ENCODE results near the gene GALNT16. TPM values are rescaled to one million over a fixed set of nuclear protein-coding genes. Genes with fewer than 3 reads are reported as not detected.

Gene GALNT16
- total RNA-seq, 5 donors from 2014 or later (not counting 1 experiment from before 2014, with no cell fraction given), result 0.13 to 0.46 TPM; not detected in 3

GRCh38 chr14:69268763-69269162 is 8.8 kb downstream of the GALNT16 start:
- H3K27ac ChIP-seq (ENCODE audit: low read length), result no peak overlapping the region
- ChIA-PET POLR2A (no interaction called here), CTCF (no interaction called here)
- no peaks in the 10 kb centered on the region for H3K36me3 Mint-ChIP-seq
- H3K9me3 Mint-ChIP-seq, result no peaks in the 10 kb centered on the region
- WGBS (ENCODE audit: insufficient coverage), result 66% methylated on average over 4 of the region's 4 CpGs
- H3K27me3 ChIP-seq (replicated peaks in 1 of 2; ENCODE audit: control insufficient read depth in 2 of 2, extremely low read depth in 1 of 2, insufficient read depth in 2 of 2, low read length in 1 of 2), result peaks cover 2 to 28% of the 10 kb centered on the region in 2 experiments
- DNase-seq, result no peak
- no peaks in the 10 kb centered on the region for H3K4me1 ChIP-seq (ENCODE audit: control insufficient read depth in 1 of 2, extremely low read depth in 1 of 2, insufficient read depth in 2 of 2, low read length in 2 of 2)
- peaks cover under 1 to 15% of the 10 kb centered on the region in 2 donors for H3K27me3 Mint-ChIP-seq
- H3K4me3 ChIP-seq (ENCODE audit: control insufficient read depth in 1 of 2, extremely low read depth in 1 of 2, low read length in 1 of 2), result no peak overlapping the region
- H3K9me3 ChIP-seq, result no peaks in the 10 kb centered on the region
- H3K4me1 Mint-ChIP-seq, result no peaks in the 10 kb centered on the region
- no peaks in the 10 kb centered on the region for H3K36me3 ChIP-seq (ENCODE audit: control insufficient read depth in 2 of 2, extremely low read depth in 1 of 2, insufficient read depth in 1 of 2, low read length in 1 of 2)
- H3K27ac Mint-ChIP-seq, result no peak overlapping the region
- no peak for ATAC-seq (replicated peaks in 1 of 4)
- no peak overlapping the region for H3K4me3 Mint-ChIP-seq

- Histone ChIP-seq H3K27me3 (replicated peaks in 1 of 2; ENCODE audit: control insufficient read depth in 2 of 2, extremely low read depth in 1 of 2, insufficient read depth in 2 of 2, low read length in 1 of 2) (peaks cover 2 to 27% of the 10 kb centered on the region in 2 experiments), H3K4me3 (ENCODE audit: control insufficient read depth in 1 of 2, extremely low read depth in 1 of 2, low read length in 1 of 2) (no peak overlapping the region), H3K36me3 (ENCODE audit: control insufficient read depth in 2 of 2, extremely low read depth in 1 of 2, insufficient read depth in 1 of 2, low read length in 1 of 2) (no peaks in the 10 kb centered on the region), H3K9me3 (no peaks in the 10 kb centered on the region), H3K4me1 (ENCODE audit: control insufficient read depth in 1 of 2, extremely low read depth in 1 of 2, insufficient read depth in 2 of 2, low read length in 2 of 2) (no peaks in the 10 kb centered on the region), H3K27ac (ENCODE audit: low read length) (no peak overlapping the region)
- Mint-ChIP-seq H3K27ac (no peak overlapping the region), H3K9me3 (no peaks in the 10 kb centered on the region), H3K36me3 (no peaks in the 10 kb centered on the region), H3K4me3 (no peak overlapping the region), H3K4me1 (no peaks in the 10 kb centered on the region), H3K27me3 (peaks cover 0 to 9% of the 10 kb centered on the region in 2 donors)
- ChIA-PET CTCF (no interaction called here), POLR2A (no interaction called here)
- ATAC-seq (replicated peaks in 1 of 4) (no peak), DNase-seq (no peak)
- 52% methylated on average over 1 of the region's 1 CpG for WGBS (ENCODE audit: insufficient coverage)
Observed at GRCh38 chr14:69269381-69269780, 9.4 kb downstream of the GALNT16 start.

- no peak for DNase-seq
- Histone ChIP-seq H3K36me3 (ENCODE audit: control insufficient read depth in 2 of 2, extremely low read depth in 1 of 2, insufficient read depth in 1 of 2, low read length in 1 of 2) (no peaks in the 10 kb centered on the region), H3K9me3 (no peaks in the 10 kb centered on the region), H3K27ac (ENCODE audit: low read length) (no peak overlapping the region), H3K4me1 (ENCODE audit: control insufficient read depth in 1 of 2, extremely low read depth in 1 of 2, insufficient read depth in 2 of 2, low read length in 2 of 2) (no peaks in the 10 kb centered on the region), H3K4me3 (ENCODE audit: control insufficient read depth in 1 of 2, extremely low read depth in 1 of 2, low read length in 1 of 2) (no peak overlapping the region), H3K27me3 (replicated peaks in 1 of 2; ENCODE audit: control insufficient read depth in 2 of 2, extremely low read depth in 1 of 2, insufficient read depth in 2 of 2, low read length in 1 of 2) (peaks cover 2 to 27% of the 10 kb centered on the region in 2 experiments)
- WGBS (ENCODE audit: insufficient coverage), result 84% methylated on average over 6 of the region's 10 CpGs
- CTCF ChIA-PET, result no interaction called here
- no peak overlapping the region for H3K27ac Mint-ChIP-seq
- no peak overlapping the region for H3K4me3 Mint-ChIP-seq
- no peaks in the 10 kb centered on the region for H3K9me3 Mint-ChIP-seq
- POLR2A ChIA-PET, result no interaction called here
- H3K36me3 Mint-ChIP-seq, result no peaks in the 10 kb centered on the region
- no peaks in the 10 kb centered on the region for H3K4me1 Mint-ChIP-seq
- no peak for ATAC-seq (replicated peaks in 1 of 4)
- H3K27me3 Mint-ChIP-seq, result peaks cover 4 to 8% of the 10 kb centered on the region in 2 donors
Observed at GRCh38 chr14:69270097-69270496, 10.1 kb downstream of the GALNT16 start.

GRCh38 chr14:69270795-69271708 is 11.1 kb downstream of the GALNT16 start:
- Histone ChIP-seq H3K27ac (ENCODE audit: low read length) (no peak overlapping the region), H3K27me3 (replicated peaks in 1 of 2; ENCODE audit: control insufficient read depth in 2 of 2, extremely low read depth in 1 of 2, insufficient read depth in 2 of 2, low read length in 1 of 2) (peaks cover 0 to 25% of the 10 kb centered on the region in 2 experiments), H3K4me1 (ENCODE audit: control insufficient read depth in 1 of 2, extremely low read depth in 1 of 2, insufficient read depth in 2 of 2, low read length in 2 of 2) (no peaks in the 10 kb centered on the region), H3K9me3 (no peaks in the 10 kb centered on the region), H3K4me3 (ENCODE audit: control insufficient read depth in 1 of 2, extremely low read depth in 1 of 2, low read length in 1 of 2) (no peak overlapping the region), H3K36me3 (ENCODE audit: control insufficient read depth in 2 of 2, extremely low read depth in 1 of 2, insufficient read depth in 1 of 2, low read length in 1 of 2) (no peaks in the 10 kb centered on the region)
- ATAC-seq (replicated peaks in 1 of 4) (no peak), DNase-seq (no peak)
- no peaks in the 10 kb centered on the region for H3K36me3 Mint-ChIP-seq
- no peaks in the 10 kb centered on the region for H3K4me1 Mint-ChIP-seq
- ChIA-PET POLR2A (no interaction called here), CTCF (no interaction called here)
- no peak overlapping the region for H3K27ac Mint-ChIP-seq
- H3K4me3 Mint-ChIP-seq, result no peak overlapping the region
- WGBS (ENCODE audit: insufficient coverage), result 91% methylated on average over 18 of the region's 21 CpGs
- H3K9me3 Mint-ChIP-seq, result peaks cover 0 to 4% (median 0%) of the 10 kb centered on the region in 3 donors
- H3K27me3 Mint-ChIP-seq, result peaks cover 4% of the 10 kb centered on the region in 2 donors

- CTCF ChIA-PET, result no interaction called here
- no peak for DNase-seq
Observed at GRCh38 chr14:69274321-69274720, 14.4 kb downstream of the GALNT16 start.

GRCh38 chr14:69275331-69275730 is 15.4 kb downstream of the GALNT16 start:
- DNase-seq (no peak), ATAC-seq (replicated peaks in 1 of 4) (no peak)
- ChIA-PET CTCF (no interaction called here), POLR2A (no interaction called here)
- Mint-ChIP-seq H3K36me3 (no peaks in the 10 kb centered on the region), H3K9me3 (peaks cover 0 to 4% (median 0%) of the 10 kb centered on the region in 3 donors), H3K27ac (no peak overlapping the region), H3K4me1 (no peaks in the 10 kb centered on the region), H3K4me3 (no peak overlapping the region), H3K27me3 (peaks cover under 1 to 4% of the 10 kb centered on the region in 2 donors)
- Histone ChIP-seq H3K9me3 (no peaks in the 10 kb centered on the region), H3K27ac (ENCODE audit: low read length) (no peak overlapping the region), H3K4me1 (ENCODE audit: control insufficient read depth in 1 of 2, extremely low read depth in 1 of 2, insufficient read depth in 2 of 2, low read length in 2 of 2) (no peaks in the 10 kb centered on the region), H3K4me3 (ENCODE audit: control insufficient read depth in 1 of 2, extremely low read depth in 1 of 2, low read length in 1 of 2) (no peak overlapping the region), H3K27me3 (replicated peaks in 1 of 2; ENCODE audit: control insufficient read depth in 2 of 2, extremely low read depth in 1 of 2, insufficient read depth in 2 of 2, low read length in 1 of 2) (peaks cover 0 to 13% of the 10 kb centered on the region in 2 experiments), H3K36me3 (ENCODE audit: control insufficient read depth in 2 of 2, extremely low read depth in 1 of 2, insufficient read depth in 1 of 2, low read length in 1 of 2) (no peaks in the 10 kb centered on the region)
- no CpG with 5 or more reads among the region's 2 CpGs for WGBS (ENCODE audit: insufficient coverage)

More at GRCh38 chr14:69274321-69274720, 14.4 kb downstream of the GALNT16 start:
- peaks cover 0 to 4% (median 0%) of the 10 kb centered on the region in 3 donors for H3K9me3 Mint-ChIP-seq
- H3K27me3 Mint-ChIP-seq, result peaks cover 0 to 4% of the 10 kb centered on the region in 2 donors
- no peaks in the 10 kb centered on the region for H3K36me3 Mint-ChIP-seq
- POLR2A ChIA-PET, result no interaction called here
- no peak for ATAC-seq (replicated peaks in 1 of 4)
- H3K4me3 Mint-ChIP-seq, result no peak overlapping the region
- peaks cover 0 to 18% of the 10 kb centered on the region in 2 experiments for H3K27me3 ChIP-seq (replicated peaks in 1 of 2; ENCODE audit: control insufficient read depth in 2 of 2, extremely low read depth in 1 of 2, insufficient read depth in 2 of 2, low read length in 1 of 2)
- no peaks in the 10 kb centered on the region for H3K9me3 ChIP-seq
- no CpG with 5 or more reads among the region's 2 CpGs for WGBS (ENCODE audit: insufficient coverage)
- no peaks in the 10 kb centered on the region for H3K4me1 Mint-ChIP-seq
- H3K36me3 ChIP-seq (ENCODE audit: control insufficient read depth in 2 of 2, extremely low read depth in 1 of 2, insufficient read depth in 1 of 2, low read length in 1 of 2), result no peaks in the 10 kb centered on the region
- no peak overlapping the region for H3K27ac ChIP-seq (ENCODE audit: low read length)
- no peaks in the 10 kb centered on the region for H3K4me1 ChIP-seq (ENCODE audit: control insufficient read depth in 1 of 2, extremely low read depth in 1 of 2, insufficient read depth in 2 of 2, low read length in 2 of 2)
- H3K27ac Mint-ChIP-seq, result no peak overlapping the region
- no peak overlapping the region for H3K4me3 ChIP-seq (ENCODE audit: control insufficient read depth in 1 of 2, extremely low read depth in 1 of 2, low read length in 1 of 2)
